Endothelial cell of umbilical vein (primary cell): ENCODE results near the gene ARHGEF19. TPM values are rescaled to one million over a fixed set of nuclear protein-coding genes. Genes with fewer than 3 reads are reported as not detected.

Experiments used
- BruUV-seq: library from RNA; stranded (reverse); fragments of 400-500 nt; replicated peaks from 2 replicates; lab custom pipeline; 2021; lab: Mats Ljungman, UMichigan
- CTCF ChIA-PET: fragments of 300-600, 350-600 bp; sonication (Branson Sonifier 250); formaldehyde crosslinking; loops from one replicate; lab custom pipeline; 2021; ENCODE audit warnings: antibody characterized with exemption, inconsistent platforms; lab: Charles Lee
- POLR2A ChIA-PET: fragments of 300-600, 350-600 bp; sonication (Branson Sonifier 250); formaldehyde crosslinking; loops from one replicate; lab custom pipeline; 2021; ENCODE audit warnings: antibody characterized with exemption, inconsistent platforms; lab: Charles Lee
- DNase-seq: peaks from one replicate; pipeline ENCODE4 v3.0.0-alpha.2; 2011; ENCODE audit warnings: low read depth, low spot score
- FAIRE-seq: peaks from 2 replicates; lab custom pipeline; 2011; peaks lifted over from hg19 to GRCh38; lab: Jason Lieb, UNC
- H2AFZ ChIP-seq: 2 replicates; pipeline ENCODE4 v1.6.0; 2012; ENCODE audit warnings: low read depth, low read length, control low read depth, inconsistent platforms
- H3K27ac ChIP-seq: 2 replicates; pipeline ENCODE4 v1.5.1; 2011; ENCODE audit warnings: low read depth, mild to moderate bottlenecking, control low read depth, low read length, moderate library complexity; ENCODE audit not compliant: insufficient read depth
- H3K27me3 ChIP-seq, 2 experiments: 2 replicates each; pipeline versions ENCODE4 v1.6.0 to v1.6.1; 2011; ENCODE audit warnings: low read length in 2 of 2, mixed read lengths in 1 of 2; ENCODE audit not compliant: control insufficient read depth in 2 of 2, insufficient read depth in 2 of 2
- H3K36me3 ChIP-seq, 2 experiments: 2 replicates in 1 of 2; 3 replicates in 1 of 2; pipeline ENCODE4 v1.5.1; 2011; ENCODE audit warnings: low read length in 2 of 2, mild to moderate bottlenecking in 1 of 2, moderate library complexity in 1 of 2; ENCODE audit not compliant: control insufficient read depth in 2 of 2, insufficient read depth in 2 of 2; ENCODE audit errors: extremely low read depth in 1 of 2
- H3K4me1 ChIP-seq: 3 replicates; pipeline ENCODE4 v1.5.1; 2011; ENCODE audit warnings: mild to moderate bottlenecking, low read length; ENCODE audit not compliant: control insufficient read depth, insufficient read depth; ENCODE audit errors: extremely low read depth
- H3K4me2 ChIP-seq: 2 replicates; pipeline ENCODE4 v1.6.1; 2011; ENCODE audit warnings: low read length, control low read depth, mixed read lengths; ENCODE audit not compliant: insufficient read depth
- H3K4me3 ChIP-seq, 3 experiments: fragments of 200-600 bp in 1 of 3; sonication (generic), shearing (Covaris generic) in 1 of 3; replicated peaks in 1 of 3; 2 replicates each; pipeline ENCODE4 v1.5.1; 2011 to 2016; ENCODE audit warnings: control low read depth in 3 of 3, low read length in 3 of 3, mild to moderate bottlenecking in 2 of 3, inconsistent platforms in 1 of 3, low read depth in 1 of 3, moderate library complexity in 1 of 3; ENCODE audit not compliant: insufficient read depth in 1 of 3
- H3K79me2 ChIP-seq: 2 replicates; pipeline ENCODE4 v1.6.0; 2012; ENCODE audit warnings: low read length, inconsistent platforms; ENCODE audit not compliant: control insufficient read depth, insufficient read depth
- H3K9ac ChIP-seq: replicated peaks from 2 replicates; pipeline ENCODE3; 2011; ENCODE audit warnings: low read length, control low read depth; ENCODE audit not compliant: insufficient read depth; ENCODE audit errors: extremely low read depth
- H3K9me1 ChIP-seq: replicated peaks from 3 replicates; pipeline ENCODE4 v1.6.0; 2011; ENCODE audit warnings: mild to moderate bottlenecking, low read length; ENCODE audit not compliant: control insufficient read depth, insufficient read depth; ENCODE audit errors: extremely low read depth
- H3K9me3 ChIP-seq: replicated peaks from 2 replicates; pipeline ENCODE4 v1.5.1; 2012; ENCODE audit warnings: low read length, inconsistent platforms; ENCODE audit not compliant: control insufficient read depth, insufficient read depth
- H4K20me1 ChIP-seq: replicated peaks from 2 replicates; pipeline ENCODE3; 2011; ENCODE audit warnings: mild to moderate bottlenecking, low read length; ENCODE audit not compliant: control insufficient read depth, insufficient read depth; ENCODE audit errors: extremely low read depth
- EZH2 ChIP-seq: IDR thresholded peaks from 2 replicates; pipeline ENCODE4 v1.6.1; 2012; ENCODE audit warnings: borderline replicate concordance, low read depth, mild to moderate bottlenecking, moderate library complexity, low read length, inconsistent platforms; ENCODE audit not compliant: severe bottlenecking
- GATA2 ChIP-seq: IDR thresholded peaks from 2 replicates; pipeline ENCODE4 v1.7.0; 2011; ENCODE audit warnings: low read depth, mild to moderate bottlenecking, moderate library complexity, mixed read lengths, low read length; ENCODE audit not compliant: insufficient read length, insufficient read depth
- JUN ChIP-seq: IDR thresholded peaks from 2 replicates; pipeline ENCODE4 v1.6.1; 2011; ENCODE audit warnings: borderline replicate concordance, low read depth; ENCODE audit not compliant: insufficient read length, insufficient read depth
- MYC ChIP-seq: IDR thresholded peaks from one replicate; pipeline ENCODE4 v1.6.1; 2011; ENCODE audit warnings: mild to moderate bottlenecking, low read depth, low read length
- POLR2A ChIP-seq: IDR thresholded peaks from 2 replicates; pipeline ENCODE4 v1.6.1; 2012; ENCODE audit warnings: low read depth, mild to moderate bottlenecking, control low read depth, low read length
- POLR2AphosphoS5 ChIP-seq: IDR thresholded peaks from 2 replicates; pipeline ENCODE4 v1.6.1; 2012; ENCODE audit warnings: low read depth, mild to moderate bottlenecking, control low read depth, low read length, moderate library complexity; ENCODE audit not compliant: insufficient read depth
- dilution Hi-C: fragments of 300-500 bp; cut with MboI; formaldehyde crosslinking; loops from one replicate; pipeline ENCODE4 v1.15.0; 2019; ENCODE audit warnings: low sequenced_read_pairs; ENCODE audit not compliant: extremely low pct_ligation_motif_present
- intact Hi-C: fragments of 100-400 bp; cut with micrococcal nuclease; formaldehyde crosslinking; loops from one replicate; pipeline ENCODE4 v1.10.0; 2022
- polyA plus RNA-seq, 4 experiments: library from polyadenylated mRNA; depleted of rRNA in 3 of 4; stranded (reverse) in 3 of 4; unstranded in 1 of 4; fragments of >200 nt; gene quantifications; 2 replicates each; pipeline versions ENCODE4 v1.2.1 to v1.2.3, GENCODE V29; 2011 to 2012; ENCODE audit warnings: missing spikeins in 1 of 4
- total RNA-seq: library from RNA; stranded (reverse); gene quantifications from 2 replicates; pipeline ENCODE4 v1.2.3, GENCODE V29; 2021
- TF ChIP-seq, protein P1 (sequence below), 2 donors: IDR thresholded peaks; 1 replicate in 1 of 2; 2 replicates in 1 of 2; pipeline ENCODE4 v1.5.1; 2011; ENCODE audit warnings: low read length in 2 of 2, mild to moderate bottlenecking in 2 of 2, moderate library complexity in 2 of 2, control low read depth in 1 of 2, inconsistent platforms in 1 of 2, low read depth in 1 of 2; ENCODE audit not compliant: insufficient read depth in 1 of 2; ENCODE audit errors: extremely low read depth in 1 of 2
- TF ChIP-seq, protein P2 (sequence below): IDR thresholded peaks from 2 replicates; pipeline ENCODE4 v1.6.1; 2011; ENCODE audit not compliant: insufficient read depth, insufficient read length

ARHGEF19 gene
- total and polyA plus RNA-seq, 2 donors (not counting 3 experiments of a cell fraction or from before 2014, with no cell fraction given): 6.2 to 8.0 TPM

DNA sequence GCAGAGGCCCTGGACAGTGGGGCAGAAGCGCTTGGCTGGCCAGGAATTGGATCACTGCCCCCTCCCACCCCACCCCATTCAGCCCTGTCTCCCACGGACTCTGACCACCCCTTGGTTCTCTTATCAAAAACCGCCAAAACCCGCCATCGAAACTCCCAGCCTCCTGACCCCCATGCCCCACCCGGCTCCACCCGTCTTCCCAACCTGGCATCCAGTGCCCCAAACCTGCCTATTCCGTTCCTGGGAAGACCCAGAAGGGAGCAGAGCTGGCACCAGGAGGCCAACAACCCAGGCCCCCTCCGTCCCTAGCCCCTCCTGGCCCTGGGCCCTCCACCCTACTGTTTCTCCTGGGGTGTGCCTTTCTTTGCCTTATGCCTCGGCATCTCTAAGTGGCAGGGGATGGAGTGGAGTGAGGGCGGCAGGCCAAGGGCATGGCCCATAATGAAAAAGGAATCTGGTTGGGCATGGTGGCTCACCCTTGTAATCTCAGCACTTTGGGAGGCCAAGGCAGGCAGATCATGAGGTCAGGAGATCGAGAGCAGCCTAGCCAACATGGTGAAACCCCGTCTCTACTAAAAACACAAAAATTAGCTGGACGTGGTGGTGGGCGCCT is 40.1 kb downstream of the ARHGEF19 start:
- DNase-seq (no peak), FAIRE-seq (no peak)
- no peak for TF ChIP-seq MYC
- no peak for TF ChIP-seq POLR2AphosphoS5
- TF ChIP-seq, protein P1, sequence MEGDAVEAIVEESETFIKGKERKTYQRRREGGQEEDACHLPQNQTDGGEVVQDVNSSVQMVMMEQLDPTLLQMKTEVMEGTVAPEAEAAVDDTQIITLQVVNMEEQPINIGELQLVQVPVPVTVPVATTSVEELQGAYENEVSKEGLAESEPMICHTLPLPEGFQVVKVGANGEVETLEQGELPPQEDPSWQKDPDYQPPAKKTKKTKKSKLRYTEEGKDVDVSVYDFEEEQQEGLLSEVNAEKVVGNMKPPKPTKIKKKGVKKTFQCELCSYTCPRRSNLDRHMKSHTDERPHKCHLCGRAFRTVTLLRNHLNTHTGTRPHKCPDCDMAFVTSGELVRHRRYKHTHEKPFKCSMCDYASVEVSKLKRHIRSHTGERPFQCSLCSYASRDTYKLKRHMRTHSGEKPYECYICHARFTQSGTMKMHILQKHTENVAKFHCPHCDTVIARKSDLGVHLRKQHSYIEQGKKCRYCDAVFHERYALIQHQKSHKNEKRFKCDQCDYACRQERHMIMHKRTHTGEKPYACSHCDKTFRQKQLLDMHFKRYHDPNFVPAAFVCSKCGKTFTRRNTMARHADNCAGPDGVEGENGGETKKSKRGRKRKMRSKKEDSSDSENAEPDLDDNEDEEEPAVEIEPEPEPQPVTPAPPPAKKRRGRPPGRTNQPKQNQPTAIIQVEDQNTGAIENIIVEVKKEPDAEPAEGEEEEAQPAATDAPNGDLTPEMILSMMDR (IDR thresholded peaks at IDR 0.05; ENCODE audit: extremely low read depth in 1 of 2, insufficient read depth in 1 of 2, low read depth in 1 of 2, low read length in 2 of 2): no peak
- TF ChIP-seq, protein P2, sequence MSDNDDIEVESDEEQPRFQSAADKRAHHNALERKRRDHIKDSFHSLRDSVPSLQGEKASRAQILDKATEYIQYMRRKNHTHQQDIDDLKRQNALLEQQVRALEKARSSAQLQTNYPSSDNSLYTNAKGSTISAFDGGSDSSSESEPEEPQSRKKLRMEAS: no peak
- no peak for TF ChIP-seq JUN
- no peak for TF ChIP-seq GATA2
- no peak for TF ChIP-seq EZH2
- TF ChIP-seq POLR2A: no peak
- dilution Hi-C loops (no loop called here), intact Hi-C loops (no loop called here)
- Histone ChIP-seq H3K79me2 (no peaks in the 10 kb centered on the region), H3K4me1 (peaks cover 31% of the 10 kb centered on the region), H3K9me1 (no peaks in the 10 kb centered on the region), H2AFZ (no peak overlapping the region), H4K20me1 (no peaks in the 10 kb centered on the region), H3K27ac (no peak overlapping the region), H3K36me3 (no peaks in the 10 kb centered on the region), H3K9ac (no peak overlapping the region), H3K27me3 (no peaks in the 10 kb centered on the region), H3K4me2 (no peak overlapping the region), H3K9me3 (no peaks in the 10 kb centered on the region), H3K4me3 (no peak overlapping the region)
- no TSS peak for BruUV-seq
- CTCF ChIA-PET: interaction anchor here (0.7 to 1.8 kb wide), 3 partner anchors 21 to 71 kb away, joined by 3 to 5 read pairs (median 4); no protein-coding TSS in a partner anchor
- POLR2A ChIA-PET: interaction anchor here (0.7 kb wide), 1 partner anchor 28 kb away, joined by 5 read pairs; no protein-coding TSS in a partner anchor
